H9 (cell line): ENCODE results near the gene PRR30. TPM values are rescaled to one million over a fixed set of nuclear protein-coding genes. Genes with fewer than 3 reads are reported as not detected.

Source experiments
- DNase-seq: peaks from one replicate; pipeline ENCODE4 v3.0.0-alpha.2; 2017
- H2AFZ ChIP-seq: one replicate; pipeline ENCODE4 v1.6.1; 2013; ENCODE audit warnings: mild to moderate bottlenecking, low read length, control low read depth, moderate library complexity
- H2AK5ac ChIP-seq: 2 replicates; pipeline ENCODE4 v1.6.1; 2013; ENCODE audit warnings: low read length, control low read depth, mixed read lengths; ENCODE audit not compliant: insufficient read length
- H2BK120ac ChIP-seq: one replicate; pipeline ENCODE4 v1.6.1; 2013; ENCODE audit warnings: low read depth, mild to moderate bottlenecking, low read length, control low read depth, inconsistent platforms; ENCODE audit not compliant: poor library complexity, severe bottlenecking
- H2BK12ac ChIP-seq: 2 replicates; pipeline ENCODE4 v1.6.1; 2013; ENCODE audit warnings: low read length, control low read depth, mixed read lengths, low read depth; ENCODE audit not compliant: insufficient read length
- H2BK15ac ChIP-seq: 2 replicates; pipeline ENCODE4 v1.6.1; 2013; ENCODE audit warnings: low read depth, low read length, control low read depth
- H2BK20ac ChIP-seq: one replicate; pipeline ENCODE4 v1.6.1; 2013; ENCODE audit warnings: low read depth, mild to moderate bottlenecking, low read length, control low read depth, inconsistent platforms; ENCODE audit not compliant: poor library complexity, severe bottlenecking
- H2BK5ac ChIP-seq: 2 replicates; pipeline ENCODE4 v1.6.1; 2013; ENCODE audit warnings: low read length, control low read depth, mixed read lengths; ENCODE audit not compliant: insufficient read length
- H3K14ac ChIP-seq: 2 replicates; pipeline ENCODE4 v1.6.1; 2013; ENCODE audit warnings: low read length, control low read depth; ENCODE audit not compliant: insufficient read depth
- H3K18ac ChIP-seq: 2 replicates; pipeline ENCODE4 v1.6.1; 2013; ENCODE audit warnings: low read depth, mild to moderate bottlenecking, mixed read lengths, low read length, control low read depth; ENCODE audit not compliant: insufficient read length
- H3K23ac ChIP-seq: 2 replicates; pipeline ENCODE4 v1.6.1; 2013; ENCODE audit warnings: low read length, control low read depth, mixed read lengths, low read depth; ENCODE audit not compliant: insufficient read length
- H3K23me2 ChIP-seq: 2 replicates; pipeline ENCODE4 v1.6.1; 2013; ENCODE audit warnings: low read depth, mild to moderate bottlenecking, mixed read lengths, low read length, control low read depth; ENCODE audit not compliant: insufficient read length, poor library complexity, severe bottlenecking
- H3K27ac ChIP-seq: 2 replicates; pipeline ENCODE4 v1.5.1; 2013; ENCODE audit warnings: low read length, control low read depth, mixed read lengths, low read depth; ENCODE audit not compliant: insufficient read length
- H3K27me3 ChIP-seq: 2 replicates; pipeline ENCODE4 v1.6.1; 2013; ENCODE audit warnings: low read length, control low read depth, inconsistent platforms; ENCODE audit not compliant: insufficient read depth
- H3K4ac ChIP-seq: 2 replicates; pipeline ENCODE4 v1.6.1; 2013; ENCODE audit warnings: low read depth, mild to moderate bottlenecking, control low read depth, inconsistent platforms, low read length, moderate library complexity
- H3K4me1 ChIP-seq: 2 replicates; pipeline ENCODE4 v1.6.1; 2013; ENCODE audit warnings: low read length, control low read depth, inconsistent platforms; ENCODE audit not compliant: insufficient read depth
- H3K4me2 ChIP-seq: 2 replicates; pipeline ENCODE4 v1.6.1; 2013; ENCODE audit warnings: low read length, control low read depth, mixed read lengths; ENCODE audit not compliant: insufficient read length, insufficient read depth
- H3K56ac ChIP-seq: 2 replicates; pipeline ENCODE4 v1.6.1; 2013; ENCODE audit warnings: low read depth, mild to moderate bottlenecking, mixed read lengths, low read length, control low read depth; ENCODE audit not compliant: insufficient read length
- H3K79me1 ChIP-seq: 2 replicates; pipeline ENCODE4 v1.6.1; 2013; ENCODE audit warnings: low read depth, mild to moderate bottlenecking, moderate library complexity, low read length, control low read depth, inconsistent platforms; ENCODE audit not compliant: insufficient read depth, poor library complexity, severe bottlenecking
- H3K79me2 ChIP-seq: 2 replicates; pipeline ENCODE4 v1.6.1; 2013; ENCODE audit warnings: low read length, control low read depth, inconsistent platforms; ENCODE audit not compliant: insufficient read depth
- H3K9ac ChIP-seq: 2 replicates; pipeline ENCODE4 v1.6.1; 2013; ENCODE audit warnings: low read length, control low read depth, mixed read lengths; ENCODE audit not compliant: insufficient read length; ENCODE audit errors: extremely low read depth
- H3K9me3 ChIP-seq: one replicate; pipeline ENCODE4 v1.6.1; 2013; ENCODE audit warnings: low read depth, low read length, inconsistent platforms; ENCODE audit not compliant: control insufficient read depth
- H3T11ph ChIP-seq: one replicate; pipeline ENCODE4 v1.6.1; 2013; ENCODE audit warnings: mild to moderate bottlenecking, low read length, control low read depth, inconsistent platforms
- H4K20me1 ChIP-seq: one replicate; pipeline ENCODE4 v1.6.1; 2013; ENCODE audit not compliant: control insufficient read depth, insufficient read length, insufficient read depth
- H4K5ac ChIP-seq: 2 replicates; pipeline ENCODE4 v1.6.1; 2013; ENCODE audit warnings: low read depth, mild to moderate bottlenecking, mixed read lengths, low read length, control low read depth; ENCODE audit not compliant: insufficient read length
- H4K8ac ChIP-seq: replicated peaks from 2 replicates; pipeline ENCODE4 v1.6.1; 2013; ENCODE audit warnings: low read length, control low read depth, mixed read lengths, low read depth; ENCODE audit not compliant: insufficient read length
- H4K91ac ChIP-seq: 2 replicates; pipeline ENCODE4 v1.6.1; 2013; ENCODE audit warnings: low read depth, mild to moderate bottlenecking, moderate library complexity, mixed read lengths, low read length, control low read depth; ENCODE audit not compliant: insufficient read length
- H3K27ac Mint-ChIP-seq, 3 experiments: 2 replicates in 2 of 3; 3 replicates in 1 of 3; pipeline ENCODE4 v1.8.0; 2020 to 2021; ENCODE audit warnings: mixed read lengths in 3 of 3, mild to moderate bottlenecking in 1 of 3, moderate library complexity in 1 of 3
- H3K27me3 Mint-ChIP-seq: 2 replicates; pipeline ENCODE4 v1.8.0; 2021; ENCODE audit warnings: low read depth, mild to moderate bottlenecking, moderate library complexity, mixed read lengths
- H3K36me3 Mint-ChIP-seq, 3 experiments: 2 replicates in 2 of 3; 3 replicates in 1 of 3; pipeline ENCODE4 v1.8.0; 2020 to 2021; ENCODE audit warnings: low read depth in 3 of 3, mixed read lengths in 3 of 3; ENCODE audit not compliant: insufficient read depth in 1 of 3
- H3K4me1 Mint-ChIP-seq, 2 experiments: 2 replicates each; pipeline ENCODE4 v1.8.0; 2020; ENCODE audit warnings: mixed read lengths in 2 of 2
- H3K4me3 Mint-ChIP-seq, 2 experiments: 2 replicates in 1 of 2; 3 replicates in 1 of 2; pipeline ENCODE4 v1.8.0; 2020 to 2021; ENCODE audit warnings: mild to moderate bottlenecking in 2 of 2, mixed read lengths in 2 of 2, moderate library complexity in 1 of 2
- H3K9me3 Mint-ChIP-seq, 2 experiments: 2 replicates in 1 of 2; 3 replicates in 1 of 2; pipeline ENCODE4 v1.8.0; 2020; ENCODE audit warnings: mild to moderate bottlenecking in 2 of 2, mixed read lengths in 2 of 2, moderate library complexity in 1 of 2
- WGBS: extraction: QIAGEN DNeasy Blood & Tissue Kit; methylation state at CpG from one replicate; pipeline ENCODE4 v1.1.7; 2013; ENCODE audit warnings: missing lambda C conversion rate, low lambda C conversion rate, mixed read lengths; ENCODE audit not compliant: insufficient read length; ENCODE audit errors: extremely low coverage; 5-methylcytosine and 5-hydroxymethylcytosine counted together
- total RNA-seq: library from RNA; stranded (reverse); gene quantifications from 2 replicates; pipeline ENCODE4 v1.2.1, GENCODE V29; 2021
- TF ChIP-seq, protein P1 (sequence below): fragments of 200-600 bp; sonication (generic); conservative IDR thresholded peaks from 3 replicates; pipeline ENCODE4 v1.8.0; 2021; ENCODE audit warnings: antibody characterized with exemption, mild to moderate bottlenecking

The PRR30 gene
- total RNA-seq, 1 experiment from 2014 or later = not detected

DNA sequence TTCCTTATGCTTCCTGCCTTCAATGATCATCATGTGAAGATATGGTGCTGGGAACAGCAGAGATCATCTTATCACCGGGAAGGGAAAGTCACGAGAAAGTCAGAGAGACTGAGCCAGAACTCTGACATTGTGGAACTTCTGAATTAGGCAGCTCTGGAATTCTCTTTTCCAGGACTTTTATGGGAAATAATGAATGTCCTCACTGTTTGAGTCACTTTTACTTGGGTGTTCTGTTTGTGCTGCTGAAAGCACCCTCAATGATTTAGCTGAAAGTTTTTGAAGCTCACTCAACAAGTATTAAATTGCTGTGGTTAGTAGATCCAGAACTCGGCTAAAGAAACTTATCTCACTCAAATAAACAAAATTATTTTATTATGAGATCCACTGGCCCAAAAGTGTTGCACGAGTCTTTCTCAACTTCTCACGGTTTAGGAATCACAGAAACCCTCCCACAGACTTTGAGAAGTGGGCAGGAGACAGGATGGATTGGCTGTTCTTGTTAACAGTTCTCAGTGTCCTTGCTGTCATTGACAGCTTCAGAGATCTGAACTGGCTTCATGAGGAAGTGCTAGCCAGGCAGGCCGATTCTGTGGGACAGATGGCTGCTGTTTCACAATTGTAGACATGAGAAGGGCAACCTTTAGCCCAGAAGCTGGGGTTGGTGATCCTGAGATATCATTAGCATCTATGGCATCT, 46.3 kb upstream of the PRR30 start:
- no CpG with 5 or more reads among the region's 6 CpGs for WGBS
- no peaks in the 10 kb centered on the region for H3K27me3 ChIP-seq
- Mint-ChIP-seq H3K36me3 (no peaks in the 10 kb centered on the region), H3K27me3 (peaks cover 11% of the 10 kb centered on the region), H3K4me3 (no peak overlapping the region), H3K4me1 (no peaks in the 10 kb centered on the region), H3K27ac (no peak overlapping the region; a peak in 1 of 7 replicates), H3K9me3 (no peaks in the 10 kb centered on the region)
- no peak overlapping the region for H3K27ac ChIP-seq
- no peaks in the 10 kb centered on the region for H3K23me2 ChIP-seq
- no peak overlapping the region for H3K9ac ChIP-seq
- H2BK12ac ChIP-seq = no peak overlapping the region
- TF ChIP-seq, protein P1, sequence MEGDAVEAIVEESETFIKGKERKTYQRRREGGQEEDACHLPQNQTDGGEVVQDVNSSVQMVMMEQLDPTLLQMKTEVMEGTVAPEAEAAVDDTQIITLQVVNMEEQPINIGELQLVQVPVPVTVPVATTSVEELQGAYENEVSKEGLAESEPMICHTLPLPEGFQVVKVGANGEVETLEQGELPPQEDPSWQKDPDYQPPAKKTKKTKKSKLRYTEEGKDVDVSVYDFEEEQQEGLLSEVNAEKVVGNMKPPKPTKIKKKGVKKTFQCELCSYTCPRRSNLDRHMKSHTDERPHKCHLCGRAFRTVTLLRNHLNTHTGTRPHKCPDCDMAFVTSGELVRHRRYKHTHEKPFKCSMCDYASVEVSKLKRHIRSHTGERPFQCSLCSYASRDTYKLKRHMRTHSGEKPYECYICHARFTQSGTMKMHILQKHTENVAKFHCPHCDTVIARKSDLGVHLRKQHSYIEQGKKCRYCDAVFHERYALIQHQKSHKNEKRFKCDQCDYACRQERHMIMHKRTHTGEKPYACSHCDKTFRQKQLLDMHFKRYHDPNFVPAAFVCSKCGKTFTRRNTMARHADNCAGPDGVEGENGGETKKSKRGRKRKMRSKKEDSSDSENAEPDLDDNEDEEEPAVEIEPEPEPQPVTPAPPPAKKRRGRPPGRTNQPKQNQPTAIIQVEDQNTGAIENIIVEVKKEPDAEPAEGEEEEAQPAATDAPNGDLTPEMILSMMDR = no peak
- no peaks in the 10 kb centered on the region for H4K20me1 ChIP-seq
- H3K18ac ChIP-seq = no peak overlapping the region
- no peak overlapping the region for H3K23ac ChIP-seq
- H2AFZ ChIP-seq = no peak overlapping the region
- no peak overlapping the region for H3K4ac ChIP-seq
- DNase-seq = no peak
- H3K79me1 ChIP-seq = no peaks in the 10 kb centered on the region
- no peak overlapping the region for H2BK15ac ChIP-seq
- no peaks in the 10 kb centered on the region for H3K79me2 ChIP-seq
- no peaks in the 10 kb centered on the region for H3K9me3 ChIP-seq
- H3K4me1 ChIP-seq = no peaks in the 10 kb centered on the region
- H3K4me2 ChIP-seq = no peak overlapping the region
- H2AK5ac ChIP-seq = no peak overlapping the region
- no peak overlapping the region for H4K91ac ChIP-seq
- no peak overlapping the region for H4K5ac ChIP-seq
- H3K56ac ChIP-seq = no peak overlapping the region
- H3K14ac ChIP-seq = no peak overlapping the region
- no peak overlapping the region for H2BK120ac ChIP-seq
- H3T11ph ChIP-seq = no peak overlapping the region
- no peak overlapping the region for H2BK5ac ChIP-seq
- no peak overlapping the region for H2BK20ac ChIP-seq
- H4K8ac ChIP-seq = no peak overlapping the region
